Fibroblast of pulmonary artery (primary cell): ENCODE measurements around the gene PNPLA7.

Source experiments
- DNase-seq: peaks from one replicate; pipeline ENCODE4 v3.0.0-alpha.2; 2010; ENCODE audit warnings: low read depth
- H3K4me3 ChIP-seq: replicated peaks from 2 replicates; pipeline ENCODE4 v1.5.1; 2011; ENCODE audit warnings: low read depth, mild to moderate bottlenecking, control low read depth, low read length, moderate library complexity
- TF ChIP-seq, protein P1 (sequence below): IDR thresholded peaks from 2 replicates; pipeline ENCODE4 v1.5.1; 2011; ENCODE audit warnings: mild to moderate bottlenecking, control low read depth, low read length, inconsistent platforms; ENCODE audit errors: missing control alignments

The PNPLA7 gene

DNA sequence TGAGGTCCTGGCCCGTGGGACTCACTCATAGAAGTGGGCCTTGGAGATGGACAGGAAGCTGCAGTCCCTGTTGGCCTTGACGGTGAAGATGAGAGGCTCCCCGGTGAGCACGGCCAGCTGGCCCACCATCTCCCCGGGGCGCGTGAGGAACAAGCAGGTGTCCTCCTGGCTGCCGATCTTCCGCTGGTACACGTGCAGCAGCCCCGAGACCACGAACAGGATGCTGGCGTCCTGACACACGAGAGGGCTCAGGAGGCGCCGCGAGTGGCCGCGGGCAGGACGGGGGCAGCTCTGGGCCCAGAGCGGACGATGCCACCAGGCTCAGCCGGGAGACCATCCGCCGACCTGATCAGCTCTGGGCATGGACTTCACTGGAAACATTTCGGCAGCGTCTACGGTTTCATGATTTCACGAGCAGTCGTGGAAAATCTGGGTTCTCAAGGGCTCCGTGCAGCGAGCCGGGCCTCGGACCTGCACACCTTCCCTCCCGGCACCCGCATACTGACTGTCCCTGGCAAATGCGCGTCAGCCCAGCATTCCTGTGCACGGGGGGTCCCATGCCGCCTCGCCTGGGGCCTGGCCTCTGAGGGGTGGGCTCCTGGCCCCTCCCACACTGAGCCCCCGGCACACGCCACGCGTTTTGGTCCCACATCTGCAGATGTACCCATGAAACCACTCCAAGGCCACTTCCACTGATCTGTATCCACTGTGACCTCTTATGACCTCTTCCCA lies 49.4 kb downstream of the PNPLA7 start:
- DNase-seq = no peak
- TF ChIP-seq, protein P1, sequence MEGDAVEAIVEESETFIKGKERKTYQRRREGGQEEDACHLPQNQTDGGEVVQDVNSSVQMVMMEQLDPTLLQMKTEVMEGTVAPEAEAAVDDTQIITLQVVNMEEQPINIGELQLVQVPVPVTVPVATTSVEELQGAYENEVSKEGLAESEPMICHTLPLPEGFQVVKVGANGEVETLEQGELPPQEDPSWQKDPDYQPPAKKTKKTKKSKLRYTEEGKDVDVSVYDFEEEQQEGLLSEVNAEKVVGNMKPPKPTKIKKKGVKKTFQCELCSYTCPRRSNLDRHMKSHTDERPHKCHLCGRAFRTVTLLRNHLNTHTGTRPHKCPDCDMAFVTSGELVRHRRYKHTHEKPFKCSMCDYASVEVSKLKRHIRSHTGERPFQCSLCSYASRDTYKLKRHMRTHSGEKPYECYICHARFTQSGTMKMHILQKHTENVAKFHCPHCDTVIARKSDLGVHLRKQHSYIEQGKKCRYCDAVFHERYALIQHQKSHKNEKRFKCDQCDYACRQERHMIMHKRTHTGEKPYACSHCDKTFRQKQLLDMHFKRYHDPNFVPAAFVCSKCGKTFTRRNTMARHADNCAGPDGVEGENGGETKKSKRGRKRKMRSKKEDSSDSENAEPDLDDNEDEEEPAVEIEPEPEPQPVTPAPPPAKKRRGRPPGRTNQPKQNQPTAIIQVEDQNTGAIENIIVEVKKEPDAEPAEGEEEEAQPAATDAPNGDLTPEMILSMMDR = no peak
- H3K4me3 ChIP-seq = no peak overlapping the region

DNA sequence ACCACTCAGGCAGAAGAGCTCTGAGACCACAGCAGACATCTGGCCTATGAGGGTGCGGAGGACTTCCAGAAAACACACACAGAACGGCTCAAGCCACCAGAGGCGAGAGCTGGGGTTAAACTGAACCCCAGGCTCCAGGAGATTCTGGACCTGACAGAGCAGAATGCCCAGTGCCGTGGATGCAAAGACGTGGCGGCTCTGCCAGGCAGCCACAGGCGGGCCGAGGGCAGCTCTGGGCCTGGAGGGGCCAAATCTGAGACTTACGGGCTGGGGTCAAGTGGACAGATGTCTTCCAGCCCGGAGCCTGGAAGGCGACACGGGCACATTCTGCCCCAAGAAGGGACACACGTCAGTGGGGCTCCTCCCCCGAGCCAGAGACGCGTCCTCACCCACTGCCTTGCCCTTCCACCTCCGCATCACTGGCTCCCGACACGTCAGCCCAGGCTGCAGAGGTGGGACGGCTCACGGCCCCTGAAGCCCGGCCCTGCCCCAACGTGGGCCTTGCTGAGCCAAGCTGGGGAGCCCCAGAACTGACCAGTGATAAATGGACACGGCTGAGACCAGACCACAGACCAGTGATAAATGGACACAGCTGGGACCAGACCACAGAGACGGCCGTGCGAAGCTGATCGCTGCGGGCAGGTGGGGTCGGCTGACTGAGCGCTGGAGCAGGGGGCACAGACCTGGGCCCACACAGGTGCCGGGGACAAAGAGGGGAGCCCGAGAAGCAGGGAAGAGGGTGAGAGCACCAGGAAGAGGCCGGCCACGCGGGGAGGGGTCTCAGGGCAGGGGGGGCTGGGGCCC lies 50.1 kb downstream of the PNPLA7 start:
- no peak for DNase-seq
- no peak overlapping the region for H3K4me3 ChIP-seq
- TF ChIP-seq, protein P1 = no peak

DNA sequence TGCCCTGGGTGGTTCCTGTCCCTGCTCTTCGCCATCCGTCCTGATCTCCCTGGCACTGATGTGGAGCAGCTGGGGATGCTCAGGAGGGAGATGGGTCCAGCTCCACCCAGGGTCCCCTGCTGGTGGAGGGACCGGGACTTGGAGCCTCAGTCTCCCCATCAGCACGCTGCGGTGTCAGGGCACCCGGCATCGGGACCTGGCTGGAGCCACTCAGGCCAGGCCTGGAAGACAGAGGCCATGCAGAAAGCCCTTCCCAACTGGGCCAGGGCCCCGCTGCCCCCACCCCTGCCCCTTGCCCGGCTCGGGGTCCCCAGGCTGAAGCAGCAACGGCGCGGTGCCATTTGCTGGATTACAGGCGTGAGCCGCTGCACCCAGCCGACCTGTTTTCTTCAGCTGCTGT lies 50.8 kb downstream of the PNPLA7 start:
- no peak overlapping the region for H3K4me3 ChIP-seq
- TF ChIP-seq, protein P1 = no peak
- DNase-seq = no peak

DNA sequence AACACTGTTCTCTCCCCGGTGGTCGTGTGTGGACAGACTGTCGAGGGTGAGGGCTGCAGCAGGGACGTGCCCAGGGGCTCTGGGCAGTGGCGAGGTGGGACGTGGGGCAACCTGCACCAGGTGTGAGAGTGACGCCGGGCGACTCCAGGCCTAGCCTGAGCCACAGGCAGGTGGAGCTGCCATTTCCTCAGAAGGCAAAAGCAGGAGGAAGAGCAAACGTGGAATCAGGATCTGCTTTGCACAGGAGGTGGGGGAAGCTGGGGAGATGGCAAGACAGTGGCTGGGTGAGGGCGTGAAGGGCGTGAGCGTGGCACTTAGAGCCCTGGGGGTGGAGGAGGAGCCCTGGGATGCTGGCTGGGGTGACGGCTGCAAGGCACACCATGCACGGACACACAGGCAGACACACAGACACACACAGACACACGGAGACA lies 51.5 kb downstream of the PNPLA7 start:
- TF ChIP-seq, protein P1 = no peak
- H3K4me3 ChIP-seq = no peak overlapping the region
- DNase-seq = no peak

DNA sequence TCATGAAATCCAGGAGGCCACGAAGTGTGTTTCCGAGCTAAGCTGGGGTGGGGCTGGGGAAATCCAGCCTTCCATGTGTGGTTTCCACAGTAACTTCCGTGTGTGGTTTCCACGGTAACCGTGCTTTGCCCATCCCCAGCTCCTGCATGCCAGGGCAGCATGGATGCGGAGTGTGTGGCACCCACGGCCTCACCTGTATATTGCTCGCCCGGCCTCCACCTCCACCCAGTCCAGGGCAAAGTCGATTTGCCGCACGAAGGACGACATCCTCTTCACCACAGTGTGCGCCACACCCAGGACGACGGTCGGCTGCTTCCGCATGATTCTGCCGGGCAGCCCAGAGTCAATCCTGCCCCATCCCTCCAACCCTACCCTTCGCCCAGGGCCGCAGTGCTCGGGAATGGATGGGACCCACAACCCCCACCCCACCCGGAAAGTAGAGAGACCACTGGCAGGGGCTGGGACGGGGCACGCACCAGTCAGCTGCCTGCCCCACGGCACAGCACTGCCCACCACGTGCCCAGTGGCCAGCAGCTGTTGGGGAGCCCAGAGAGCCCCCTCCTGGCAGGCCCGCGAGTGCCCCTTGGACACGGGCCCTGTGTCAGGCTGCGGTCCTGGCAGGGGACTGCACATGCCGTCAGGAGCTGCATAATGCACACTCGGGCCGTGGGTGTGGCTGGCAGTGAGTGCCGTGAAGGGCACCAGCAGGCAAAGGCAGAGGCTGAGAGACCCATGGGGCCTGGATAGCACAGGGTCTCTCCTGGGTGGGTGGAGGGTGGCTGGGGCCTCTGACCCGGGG lies 52.1 kb downstream of the PNPLA7 start:
- DNase-seq = no peak
- no peak overlapping the region for H3K4me3 ChIP-seq
- TF ChIP-seq, protein P1 = no peak

DNA sequence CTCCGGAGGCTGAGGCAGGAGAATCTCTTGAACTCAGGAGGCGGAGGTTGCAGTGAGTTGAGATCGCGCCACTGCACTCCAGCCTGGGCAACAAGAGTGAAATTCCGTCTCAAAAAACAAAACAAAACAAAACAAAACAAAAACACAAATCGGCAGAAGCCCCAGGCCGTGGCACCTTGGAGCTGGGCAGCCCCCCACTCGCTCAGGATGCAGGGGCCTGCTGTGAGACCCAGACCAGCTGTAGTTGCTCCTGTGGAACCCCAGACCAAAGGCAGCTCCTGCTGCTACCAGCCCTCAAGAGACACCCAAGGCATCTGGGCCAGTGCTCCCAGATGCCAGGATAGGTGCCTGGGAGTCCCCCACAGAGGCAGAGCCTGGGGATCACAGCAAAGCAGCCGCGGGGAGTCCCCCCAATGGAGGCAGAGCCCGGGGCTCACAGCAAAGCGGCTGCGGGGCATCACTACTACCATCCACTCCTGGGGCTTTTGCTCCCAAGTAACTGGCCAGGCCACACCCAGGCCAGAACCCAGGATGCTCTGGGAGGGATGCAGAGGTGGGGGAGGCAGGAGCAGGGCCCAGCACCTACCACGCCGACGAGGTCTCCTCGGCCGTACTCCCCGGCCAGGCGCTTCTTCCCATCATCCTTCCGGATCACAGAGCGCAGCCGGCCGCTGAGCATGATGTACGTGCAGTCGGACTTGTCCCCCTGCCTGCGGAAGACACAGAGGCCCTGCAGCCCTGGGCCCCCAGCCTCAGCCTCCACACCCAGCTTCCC lies 53.4 kb downstream of the PNPLA7 start:
- no peak overlapping the region for H3K4me3 ChIP-seq
- DNase-seq = no peak
- TF ChIP-seq, protein P1 = no peak
